ENCODE data around the gene CHRM2.
"Not testable (repeated sequence)": the region's sequence is repeated elsewhere in the genome, so short reads cannot be mapped to it uniquely, and the experiment has no call there.

Gene CHRM2

GRCh38 chr7:136868496-136869000 lies at the start of gene CHRM2:
CHRM2 (plus strand) TSS chr7:136868652; CDS start chr7:137014866, 146,214 bp downstream.
- DNase-seq (ENCODE audit: low read depth in 3 of 3): no peak

- not testable (repeated sequence) for DNase-seq (ENCODE audit: low read depth in 3 of 3)
Observed at GRCh38 chr7:136831398-136831797, 37.1 kb upstream of the CHRM2 start.

GRCh38 chr7:136845899-136846465 lies 22.5 kb upstream of the CHRM2 start:
- DNase-seq (ENCODE audit: low read depth in 3 of 3): no peak

- DNase-seq (ENCODE audit: low read depth in 3 of 3): no peak
Observed at GRCh38 chr7:136847858-136848257, 20.6 kb upstream of the CHRM2 start.

- no peak for DNase-seq (ENCODE audit: low read depth in 3 of 3)
Observed at GRCh38 chr7:136853654-136854053, 14.8 kb upstream of the CHRM2 start.

GRCh38 chr7:136857573-136857972 lies 10.9 kb upstream of the CHRM2 start:
- no peak for DNase-seq (ENCODE audit: low read depth in 3 of 3)

- no peak for DNase-seq (ENCODE audit: low read depth in 3 of 3)
Observed at GRCh38 chr7:136859803-136860202, 8.6 kb upstream of the CHRM2 start.

- DNase-seq (ENCODE audit: low read depth in 3 of 3): no peak
Observed at GRCh38 chr7:136865236-136865635, 3.2 kb upstream of the CHRM2 start.

GRCh38 chr7:136865777-136866176 lies 2.7 kb upstream of the CHRM2 start:
- DNase-seq (ENCODE audit: low read depth in 3 of 3): no peak

- no peak for DNase-seq (ENCODE audit: low read depth in 3 of 3)
Observed at GRCh38 chr7:136869001-136869961, 829 bp downstream of the CHRM2 start.

- DNase-seq (ENCODE audit: low read depth in 3 of 3): no peak
Observed at GRCh38 chr7:136869991-136870865, 1.8 kb downstream of the CHRM2 start.

- DNase-seq (ENCODE audit: low read depth in 3 of 3): no peak
Observed at GRCh38 chr7:136870866-136871487, 2.5 kb downstream of the CHRM2 start.

GRCh38 chr7:136874393-136875032 lies 6.1 kb downstream of the CHRM2 start:
- no peak for DNase-seq (ENCODE audit: low read depth in 3 of 3)

- DNase-seq (ENCODE audit: low read depth in 3 of 3): no peak
Observed at GRCh38 chr7:136877509-136877908, 9.1 kb downstream of the CHRM2 start.

- no peak for DNase-seq (ENCODE audit: low read depth in 3 of 3)
Observed at GRCh38 chr7:136877990-136878389, 9.5 kb downstream of the CHRM2 start.

GRCh38 chr7:136878878-136879277 lies 10.4 kb downstream of the CHRM2 start:
- no peak for DNase-seq (ENCODE audit: low read depth in 3 of 3)

- no peak for DNase-seq (ENCODE audit: low read depth in 3 of 3)
Observed at GRCh38 chr7:136883046-136883445, 14.6 kb downstream of the CHRM2 start.

- no peak for DNase-seq (ENCODE audit: low read depth in 3 of 3)
Observed at GRCh38 chr7:136884492-136884891, 16.0 kb downstream of the CHRM2 start.

- no peak for DNase-seq (ENCODE audit: low read depth in 3 of 3)
Observed at GRCh38 chr7:136887317-136887716, 18.9 kb downstream of the CHRM2 start.

- DNase-seq (ENCODE audit: low read depth in 3 of 3): no peak
Observed at GRCh38 chr7:136890399-136890798, 21.9 kb downstream of the CHRM2 start.

- no peak for DNase-seq (ENCODE audit: low read depth in 3 of 3)
Observed at GRCh38 chr7:136891850-136892249, 23.4 kb downstream of the CHRM2 start.
